Left kidney (tissue), 2 donors: ENCODE results near the gene NLRC5. TPM values are rescaled to one million over a fixed set of nuclear protein-coding genes. Genes with fewer than 3 reads are reported as not detected.
"Not testable (repeated sequence)": the region's sequence is repeated elsewhere in the genome, so short reads cannot be mapped to it uniquely, and the experiment has no call there.

ENCODE experiments used
- DNase-seq: peaks from one replicate; pipeline ENCODE4 v3.0.0-alpha.2; 2013
- polyA plus RNA-seq: library from polyadenylated mRNA; unstranded; fragments of 120-200 nt; gene quantifications from one replicate; pipeline ENCODE4 v1.2.1, GENCODE V29; 2013; ENCODE audit not compliant: insufficient read length

NLRC5 gene
- polyA plus RNA-seq, 1 donor, result 5.3 TPM

- no peak for DNase-seq
Observed at GRCh38 chr16:57048095-57048494, 58.7 kb downstream of the NLRC5 start.

DNA sequence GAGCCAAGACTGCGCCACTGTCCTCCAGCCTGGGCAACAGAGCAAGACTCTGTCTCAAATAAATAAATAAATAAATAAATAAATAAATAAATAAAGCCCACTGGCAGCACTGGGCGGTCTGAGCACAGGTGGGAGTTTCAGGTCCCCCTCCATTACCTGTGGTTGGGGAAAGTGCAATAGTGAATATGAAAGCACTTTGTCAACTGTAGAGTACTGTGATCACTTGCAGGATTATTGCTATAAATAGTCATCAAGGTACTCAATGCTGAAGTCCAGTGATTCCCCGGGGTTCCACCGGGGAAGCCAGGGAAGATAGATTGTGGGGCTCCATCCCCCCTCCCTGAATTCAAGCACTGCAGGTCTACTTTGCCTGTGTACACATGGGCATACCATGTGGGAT is 60.3 kb downstream of the NLRC5 start:
- DNase-seq, result no peak

DNA sequence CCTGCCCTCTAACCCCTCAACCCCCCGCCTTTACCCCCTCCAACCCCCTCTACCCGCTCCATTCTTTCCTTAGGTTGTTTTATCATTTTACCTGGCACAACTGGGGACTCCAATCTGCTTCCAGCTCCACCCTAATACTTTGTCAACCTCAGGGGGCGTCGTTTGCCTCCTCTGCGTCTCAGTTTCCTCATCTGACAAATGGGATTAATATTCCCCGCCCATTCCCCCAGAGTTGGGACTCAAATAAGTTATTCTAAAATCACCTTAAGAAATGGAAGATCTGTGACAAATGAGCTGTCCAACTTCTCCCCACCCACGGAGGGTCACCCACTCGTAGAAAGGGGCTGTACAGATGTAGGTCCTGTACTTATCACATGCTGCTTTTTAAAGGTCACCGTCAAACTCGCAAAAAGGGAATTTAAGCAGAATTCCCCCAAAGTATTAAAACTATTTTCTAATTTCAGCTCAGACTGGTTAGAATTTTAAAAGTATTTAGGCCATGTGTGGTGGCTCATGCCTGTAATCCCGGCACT is 62.4 kb downstream of the NLRC5 start:
- no peak for DNase-seq

DNA sequence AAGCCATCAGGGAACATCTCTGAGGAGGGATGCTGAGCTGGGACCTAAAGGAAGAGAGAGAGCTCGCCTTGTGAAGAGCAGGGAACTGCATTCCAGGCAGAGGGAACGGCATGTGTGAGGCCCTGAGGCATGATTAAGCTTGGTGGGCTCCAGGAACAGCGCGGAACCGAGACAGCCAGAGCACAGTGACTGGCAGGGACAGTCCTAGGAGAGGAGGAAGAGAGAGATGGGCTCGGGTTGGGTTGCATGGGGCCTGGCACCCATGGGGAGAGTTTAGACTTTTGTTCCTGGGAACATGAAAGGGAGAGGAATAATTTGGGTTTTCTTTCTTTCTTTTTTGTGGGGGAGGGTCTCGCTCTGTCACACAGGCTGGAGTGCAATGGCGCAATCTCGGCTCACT is 63.8 kb downstream of the NLRC5 start:
- DNase-seq, result no peak

DNA sequence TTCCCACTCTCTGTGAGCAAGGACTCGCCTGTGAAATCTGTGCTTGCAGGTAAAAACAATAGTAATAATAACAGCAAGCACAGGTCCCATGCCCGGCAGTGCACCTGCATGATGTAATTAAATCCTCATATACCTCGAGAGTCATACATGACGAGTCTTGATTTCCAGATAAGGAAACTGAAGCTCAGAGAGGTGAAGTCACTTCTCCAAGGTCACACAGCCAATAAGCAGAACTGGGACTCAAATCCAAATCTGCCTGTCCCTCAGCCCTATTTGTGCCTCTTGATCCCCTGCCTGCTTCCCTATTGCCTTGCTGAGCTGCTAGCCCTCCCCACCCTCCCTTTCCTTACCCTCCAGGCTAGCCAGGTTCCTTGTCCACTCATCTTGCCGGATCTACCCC is 65.0 kb downstream of the NLRC5 start:
- no peak for DNase-seq

- DNase-seq, result no peak
Observed at GRCh38 chr16:57054771-57055170, 65.4 kb downstream of the NLRC5 start.

GRCh38 chr16:57055671-57056070 is 66.3 kb downstream of the NLRC5 start:
- no peak for DNase-seq

- DNase-seq, result no peak
Observed at GRCh38 chr16:57058291-57058861, 69.0 kb downstream of the NLRC5 start.

GRCh38 chr16:57060323-57061083 is 71.1 kb downstream of the NLRC5 start:
- no peak for DNase-seq

DNA sequence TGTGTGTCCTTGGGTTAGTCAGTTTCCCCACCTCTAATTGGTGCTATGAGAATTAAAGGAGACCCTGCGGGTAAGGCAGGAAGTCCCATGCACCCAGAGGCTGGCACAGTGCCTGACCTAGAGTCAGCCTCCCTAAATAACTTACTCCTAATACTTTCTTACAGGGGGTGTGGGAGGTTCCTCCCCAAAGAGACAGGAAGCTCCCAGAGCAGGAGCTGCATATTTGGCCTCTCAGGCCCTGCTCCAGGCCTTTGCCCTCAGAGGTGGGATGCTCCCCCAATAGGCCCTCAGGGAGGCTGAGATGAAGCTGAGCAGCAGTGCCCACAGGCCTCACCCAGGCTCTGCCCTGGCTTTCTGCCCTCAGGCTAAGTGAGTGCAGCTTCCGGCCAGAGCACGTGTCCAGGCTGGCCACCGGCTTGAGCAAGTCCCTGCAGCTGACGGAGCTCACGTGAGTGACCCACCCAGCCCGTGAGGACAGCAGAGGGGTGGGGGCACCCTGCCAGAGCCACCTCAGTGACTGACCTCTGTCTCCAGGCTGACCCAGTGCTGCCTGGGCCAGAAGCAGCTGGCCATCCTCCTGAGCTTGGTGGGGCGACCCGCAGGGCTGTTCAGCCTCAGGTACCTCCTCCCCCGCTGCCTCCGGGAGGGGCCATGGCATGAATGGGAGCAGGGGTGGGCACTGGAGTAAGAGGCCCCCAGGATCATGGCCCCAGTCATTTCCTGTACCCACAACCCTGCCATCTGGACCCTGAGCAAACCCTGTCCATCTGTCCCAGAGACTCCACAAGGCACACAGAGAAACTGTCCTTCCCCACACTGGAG is 71.9 kb downstream of the NLRC5 start:
- no peak for DNase-seq

GRCh38 chr16:57062329-57062728 is 73.0 kb downstream of the NLRC5 start:
- DNase-seq, result no peak

DNA sequence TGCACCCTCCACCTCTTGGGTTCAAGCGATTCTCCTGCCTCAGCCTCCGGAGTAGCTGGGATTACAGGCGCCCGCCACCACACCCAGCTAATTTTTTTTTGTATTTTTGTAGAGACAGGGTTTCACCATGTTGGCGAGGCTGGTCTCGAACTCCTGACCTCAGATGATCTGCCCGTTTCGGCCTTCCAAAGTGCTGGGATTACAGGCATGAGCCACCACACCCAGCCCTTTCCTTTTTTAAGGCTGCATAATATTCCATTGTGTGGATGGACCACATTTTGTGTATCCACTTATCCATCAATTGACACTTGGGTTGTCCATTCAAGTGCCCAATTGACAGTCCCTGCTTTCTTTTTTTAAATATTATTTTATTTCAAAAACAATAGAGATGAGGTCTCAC is 73.8 kb downstream of the NLRC5 start:
- not testable (repeated sequence) for DNase-seq

DNA sequence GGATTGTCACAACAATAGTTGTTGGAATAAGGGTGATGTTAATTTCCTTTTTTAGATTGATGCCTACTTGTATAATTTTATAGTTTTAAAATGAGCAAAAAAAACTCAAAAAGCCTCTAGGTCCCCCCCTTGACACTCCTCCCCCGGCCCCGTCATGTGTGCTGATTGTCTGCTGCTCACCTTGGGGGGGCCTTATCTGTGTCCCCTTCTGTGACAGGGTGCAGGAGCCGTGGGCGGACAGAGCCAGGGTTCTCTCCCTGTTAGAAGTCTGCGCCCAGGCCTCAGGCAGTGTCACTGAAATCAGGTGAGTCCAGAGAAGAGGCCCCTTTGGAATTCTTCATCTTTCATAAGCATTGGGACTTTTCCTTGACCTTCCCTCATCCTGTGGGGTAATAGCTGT is 75.6 kb downstream of the NLRC5 start:
- no peak for DNase-seq

DNA sequence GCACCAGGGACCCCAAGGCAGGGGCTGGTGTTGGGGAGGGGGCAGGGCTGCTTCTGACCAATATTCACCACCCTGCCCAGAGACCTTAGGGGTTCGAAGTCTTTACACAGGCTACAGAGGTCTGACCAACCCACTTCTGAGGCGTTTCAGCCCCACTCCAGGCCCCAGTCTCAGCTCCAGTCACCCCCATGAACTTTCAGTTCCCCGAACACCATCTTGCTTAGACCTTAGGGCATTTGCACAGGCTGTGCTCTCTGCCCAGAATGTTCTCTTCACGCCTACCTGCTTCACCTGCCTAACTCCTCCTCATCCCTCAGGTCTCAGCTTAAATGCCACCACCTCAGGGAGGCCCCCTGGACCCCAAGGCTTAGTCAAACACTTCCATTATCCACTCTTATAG is 77.3 kb downstream of the NLRC5 start:
- DNase-seq, result no peak

- DNase-seq, result no peak
Observed at GRCh38 chr16:57067347-57067746, 78.0 kb downstream of the NLRC5 start.

DNA sequence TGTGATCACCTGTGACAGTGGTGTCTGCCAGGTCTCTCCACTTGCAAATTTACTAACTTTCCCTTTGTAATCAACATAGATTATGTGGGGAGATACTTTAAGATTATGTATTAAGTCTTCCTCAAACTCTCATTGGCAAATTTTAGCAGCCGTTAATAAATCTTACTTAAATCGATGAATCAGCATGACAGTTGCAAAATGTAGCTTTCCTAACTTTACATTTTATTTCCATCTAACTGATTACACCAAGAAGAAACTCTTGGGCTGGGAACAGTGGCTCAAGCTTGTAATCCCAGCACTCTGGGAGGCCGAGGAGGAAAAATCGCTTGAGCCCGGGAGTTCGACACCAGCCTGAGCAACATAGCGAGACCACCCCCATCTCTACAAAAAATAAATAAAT is 79.7 kb downstream of the NLRC5 start:
- DNase-seq, result no peak

- DNase-seq, result no peak
Observed at GRCh38 chr16:57069635-57070370, 80.4 kb downstream of the NLRC5 start.

DNA sequence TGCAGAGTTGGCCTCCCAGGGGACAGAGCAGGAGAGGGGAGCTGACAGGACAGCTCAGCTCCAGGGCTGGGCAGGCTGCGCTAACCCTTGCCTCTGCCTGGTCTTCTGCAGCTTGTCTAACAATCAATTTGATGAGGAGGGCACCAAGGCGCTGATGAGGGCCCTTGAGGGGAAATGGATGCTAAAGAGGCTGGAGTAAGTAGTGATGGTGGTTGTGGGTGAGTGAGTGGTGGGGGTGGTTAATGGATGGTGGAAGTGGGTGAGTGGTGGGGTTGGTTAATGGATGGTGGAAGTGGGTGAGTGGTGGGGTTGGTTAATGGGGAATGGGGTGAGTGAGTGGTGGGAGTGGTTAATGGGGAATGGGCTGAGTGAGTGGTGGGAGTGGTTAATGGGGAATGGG is 81.1 kb downstream of the NLRC5 start:
- no peak for DNase-seq

GRCh38 chr16:57071081-57071732 is 81.8 kb downstream of the NLRC5 start:
- DNase-seq, result not testable (repeated sequence)

DNA sequence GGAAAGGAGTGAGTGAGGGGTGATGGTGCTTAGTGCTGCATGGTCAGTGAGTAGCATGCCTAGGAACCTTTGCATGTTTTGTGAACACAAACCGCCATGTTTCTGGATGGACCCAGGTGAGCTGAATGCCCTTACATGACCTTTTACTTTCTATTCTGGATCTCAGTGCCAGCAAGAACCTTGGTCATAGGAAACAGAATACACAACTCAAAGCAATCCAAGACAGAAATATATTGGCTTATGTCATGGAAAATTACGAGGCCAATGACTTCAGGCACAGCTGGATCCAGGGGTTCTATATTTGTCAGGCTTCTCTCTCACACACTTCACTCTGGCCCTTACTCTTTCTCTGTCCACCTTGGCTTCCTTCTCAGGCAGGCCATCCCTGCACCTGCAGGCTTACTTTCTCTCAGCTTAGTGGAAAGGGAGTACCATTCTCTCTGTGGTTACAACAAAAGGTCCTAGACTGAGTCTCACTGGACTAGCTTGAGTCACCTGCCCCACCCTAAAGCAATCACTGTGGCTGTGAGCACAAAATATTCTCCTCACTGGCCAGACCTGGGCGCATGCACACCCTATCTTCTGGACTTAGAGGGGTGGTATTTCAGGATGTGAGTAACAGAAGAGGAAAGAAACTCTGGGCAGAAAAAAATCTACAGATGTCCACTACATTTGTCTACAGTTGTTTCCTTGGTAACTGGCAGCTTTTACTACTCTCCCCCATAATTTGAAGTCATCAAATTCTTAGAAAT is 82.7 kb downstream of the NLRC5 start:
- DNase-seq, result no peak
